Activated naive CD8-positive, alpha-beta T cell treated with anti-CD3 and anti-CD28 coated beads, Interleukin-2, amount 10 ng/mL, durations not matched to agents 7 days and 5 days (primary cell): Measurements from ENCODE around the gene TRIP13. TPM values are rescaled to one million over a fixed set of nuclear protein-coding genes. Genes with fewer than 3 reads are reported as not detected.

Source experiments
- ATAC-seq: fragments of 150-1000 bp; cut with Tn5 transposase; one replicate; pipeline ENCODE4 v1.10.0; 2021; ENCODE audit warnings: low read depth, moderate library complexity
- POLR2A ChIA-PET: fragments of 350-600 bp; sonication (Branson Sonifier 250); formaldehyde crosslinking; loops from one replicate; lab custom pipeline; 2021; ENCODE audit warnings: antibody characterized with exemption; lab: Charles Lee
- DNase-seq: peaks from one replicate; pipeline ENCODE4 v3.0.0; 2021
- H3K27ac Mint-ChIP-seq: one replicate; pipeline ENCODE4 v1.8.0; 2022; ENCODE audit warnings: mild to moderate bottlenecking, mixed read lengths
- H3K27me3 Mint-ChIP-seq: one replicate; pipeline ENCODE4 v1.8.0; 2022; ENCODE audit warnings: mild to moderate bottlenecking, moderate library complexity, mixed read lengths
- H3K36me3 Mint-ChIP-seq: one replicate; pipeline ENCODE4 v1.8.0; 2021; ENCODE audit warnings: mild to moderate bottlenecking, mixed read lengths
- H3K4me1 Mint-ChIP-seq: one replicate; pipeline ENCODE4 v1.8.0; 2021; ENCODE audit warnings: mixed read lengths
- H3K4me3 Mint-ChIP-seq: one replicate; pipeline ENCODE4 v1.8.0; 2022; ENCODE audit warnings: mild to moderate bottlenecking, moderate library complexity, mixed read lengths
- H3K9me3 Mint-ChIP-seq: one replicate; pipeline ENCODE4 v1.8.0; 2021; ENCODE audit warnings: mixed read lengths
- total RNA-seq, 2 experiments: library from RNA; stranded (reverse); gene quantifications; one replicate each; pipeline ENCODE4 v1.2.3, GENCODE V29; 2021

Gene TRIP13
- total RNA-seq, 2 experiments from 2014 or later = 18.3 to 20.9 TPM

- H3K27me3 Mint-ChIP-seq = no peaks in the 10 kb centered on the region
- peaks cover 2% of the 10 kb centered on the region for H3K4me1 Mint-ChIP-seq
- ATAC-seq (no peak), DNase-seq (no peak)
- H3K36me3 Mint-ChIP-seq = no peaks in the 10 kb centered on the region
- H3K9me3 Mint-ChIP-seq = no peaks in the 10 kb centered on the region
- H3K4me3 Mint-ChIP-seq = no peak overlapping the region
- POLR2A ChIA-PET = no interaction called here
- no peak overlapping the region for H3K27ac Mint-ChIP-seq
Measured at GRCh38 chr5:860506-861150, 32.1 kb upstream of the TRIP13 start.

GRCh38 chr5:861442-862366, 31.0 kb upstream of the TRIP13 start:
- POLR2A ChIA-PET = interaction anchor here (0.8 kb wide), 1 partner anchor 31 kb away, joined by 3 read pairs; the partner anchor contains the start of genes BRD9 and TRIP13
- H3K27ac Mint-ChIP-seq = no peak overlapping the region
- peak; percentile 21 for ATAC-seq
- H3K4me3 Mint-ChIP-seq = no peak overlapping the region
- peaks cover 3% of the 10 kb centered on the region for H3K36me3 Mint-ChIP-seq
- no peak for DNase-seq
- H3K4me1 Mint-ChIP-seq = peaks cover 2% of the 10 kb centered on the region
- H3K9me3 Mint-ChIP-seq = no peaks in the 10 kb centered on the region
- H3K27me3 Mint-ChIP-seq = no peaks in the 10 kb centered on the region

- H3K4me3 Mint-ChIP-seq = no peak overlapping the region
- no peak for DNase-seq
- H3K36me3 Mint-ChIP-seq = peaks cover 7% of the 10 kb centered on the region
- H3K9me3 Mint-ChIP-seq = no peaks in the 10 kb centered on the region
- H3K27me3 Mint-ChIP-seq = no peaks in the 10 kb centered on the region
- no peak overlapping the region for H3K27ac Mint-ChIP-seq
- POLR2A ChIA-PET = no interaction called here
- no peak for ATAC-seq
- peaks cover 2% of the 10 kb centered on the region for H3K4me1 Mint-ChIP-seq
Measured at GRCh38 chr5:862367-863243, 30.1 kb upstream of the TRIP13 start.

- no peaks in the 10 kb centered on the region for H3K27me3 Mint-ChIP-seq
- POLR2A ChIA-PET = no interaction called here
- H3K9me3 Mint-ChIP-seq = no peaks in the 10 kb centered on the region
- DNase-seq (no peak), ATAC-seq (no peak)
- peaks cover 2% of the 10 kb centered on the region for H3K4me1 Mint-ChIP-seq
- H3K4me3 Mint-ChIP-seq = no peak overlapping the region
- no peak overlapping the region for H3K27ac Mint-ChIP-seq
- peaks cover 12% of the 10 kb centered on the region for H3K36me3 Mint-ChIP-seq
Measured at GRCh38 chr5:863244-863805, 29.4 kb upstream of the TRIP13 start.

GRCh38 chr5:864492-865167, 28.1 kb upstream of the TRIP13 start:
- DNase-seq (no peak), ATAC-seq (no peak)
- Mint-ChIP-seq H3K27me3 (no peaks in the 10 kb centered on the region), H3K27ac (no peak overlapping the region), H3K9me3 (no peaks in the 10 kb centered on the region), H3K4me3 (no peak overlapping the region), H3K4me1 (peaks cover 2% of the 10 kb centered on the region), H3K36me3 (peaks cover 15% of the 10 kb centered on the region)
- POLR2A ChIA-PET = no interaction called here

GRCh38 chr5:865168-865521, 27.5 kb upstream of the TRIP13 start:
- Mint-ChIP-seq H3K9me3 (no peaks in the 10 kb centered on the region), H3K27me3 (no peaks in the 10 kb centered on the region), H3K27ac (no peak overlapping the region), H3K36me3 (peaks cover 17% of the 10 kb centered on the region), H3K4me3 (no peak overlapping the region), H3K4me1 (peaks cover 2% of the 10 kb centered on the region)
- DNase-seq = no peak
- ATAC-seq = no peak
- POLR2A ChIA-PET = no interaction called here

GRCh38 chr5:865771-866170, 26.9 kb upstream of the TRIP13 start:
- Mint-ChIP-seq H3K27ac (no peak overlapping the region), H3K9me3 (no peaks in the 10 kb centered on the region), H3K4me1 (peaks cover under 1% of the 10 kb centered on the region), H3K4me3 (no peak overlapping the region), H3K36me3 (peaks cover 17% of the 10 kb centered on the region), H3K27me3 (no peaks in the 10 kb centered on the region)
- ATAC-seq = no peak
- POLR2A ChIA-PET = no interaction called here
- no peak for DNase-seq

- no peaks in the 10 kb centered on the region for H3K27me3 Mint-ChIP-seq
- H3K4me1 Mint-ChIP-seq = no peaks in the 10 kb centered on the region
- H3K9me3 Mint-ChIP-seq = no peaks in the 10 kb centered on the region
- H3K4me3 Mint-ChIP-seq = no peak overlapping the region
- POLR2A ChIA-PET = no interaction called here
- DNase-seq (no peak), ATAC-seq (no peak)
- peaks cover 20% of the 10 kb centered on the region for H3K36me3 Mint-ChIP-seq
- H3K27ac Mint-ChIP-seq = no peak overlapping the region
Measured at GRCh38 chr5:867300-867870, 25.3 kb upstream of the TRIP13 start.

GRCh38 chr5:868428-869135, 24.1 kb upstream of the TRIP13 start:
- no peak overlapping the region for H3K4me3 Mint-ChIP-seq
- no peaks in the 10 kb centered on the region for H3K27me3 Mint-ChIP-seq
- POLR2A ChIA-PET = no interaction called here
- no peak for ATAC-seq
- H3K36me3 Mint-ChIP-seq = peaks cover 20% of the 10 kb centered on the region
- no peak for DNase-seq
- no peaks in the 10 kb centered on the region for H3K9me3 Mint-ChIP-seq
- no peak overlapping the region for H3K27ac Mint-ChIP-seq
- H3K4me1 Mint-ChIP-seq = no peaks in the 10 kb centered on the region

GRCh38 chr5:870956-871355, 21.7 kb upstream of the TRIP13 start:
- H3K9me3 Mint-ChIP-seq = no peaks in the 10 kb centered on the region
- no peak overlapping the region for H3K4me3 Mint-ChIP-seq
- peaks cover 3% of the 10 kb centered on the region for H3K4me1 Mint-ChIP-seq
- peaks cover 28% of the 10 kb centered on the region for H3K36me3 Mint-ChIP-seq
- no peaks in the 10 kb centered on the region for H3K27me3 Mint-ChIP-seq
- no peak overlapping the region for H3K27ac Mint-ChIP-seq
- ATAC-seq (no peak), DNase-seq (no peak)
- POLR2A ChIA-PET = no interaction called here

- H3K27ac Mint-ChIP-seq = no peak overlapping the region
- peaks cover 24% of the 10 kb centered on the region for H3K36me3 Mint-ChIP-seq
- peaks cover 3% of the 10 kb centered on the region for H3K4me1 Mint-ChIP-seq
- no peak for ATAC-seq
- POLR2A ChIA-PET = no interaction called here
- no peak for DNase-seq
- H3K4me3 Mint-ChIP-seq = no peak overlapping the region
- no peaks in the 10 kb centered on the region for H3K9me3 Mint-ChIP-seq
- H3K27me3 Mint-ChIP-seq = no peaks in the 10 kb centered on the region
Measured at GRCh38 chr5:871596-872298, 20.9 kb upstream of the TRIP13 start.
